Epidermal melanocyte (primary cell): ENCODE data around the gene ARPC1B.

Experiments
- DNase-seq: peaks from one replicate; pipeline ENCODE4 v3.0.0; 2011; ENCODE audit warnings: low spot score; ENCODE audit not compliant: insufficient read length

The ARPC1B gene

GRCh38 chr7:99440195-99440594 lies 65.7 kb downstream of the ARPC1B start:
- no peak for DNase-seq
